GM21381 (cell line): ENCODE measurements around the gene PTPN21.

ENCODE experiments used
- ATAC-seq: cut with Tn5 transposase; IDR thresholded peaks from one replicate; pipeline ENCODE4 v1.9.1; 2021; ENCODE audit warnings: mild to moderate bottlenecking, moderate library complexity; ENCODE audit not compliant: unreplicated experiment

The PTPN21 gene

DNA sequence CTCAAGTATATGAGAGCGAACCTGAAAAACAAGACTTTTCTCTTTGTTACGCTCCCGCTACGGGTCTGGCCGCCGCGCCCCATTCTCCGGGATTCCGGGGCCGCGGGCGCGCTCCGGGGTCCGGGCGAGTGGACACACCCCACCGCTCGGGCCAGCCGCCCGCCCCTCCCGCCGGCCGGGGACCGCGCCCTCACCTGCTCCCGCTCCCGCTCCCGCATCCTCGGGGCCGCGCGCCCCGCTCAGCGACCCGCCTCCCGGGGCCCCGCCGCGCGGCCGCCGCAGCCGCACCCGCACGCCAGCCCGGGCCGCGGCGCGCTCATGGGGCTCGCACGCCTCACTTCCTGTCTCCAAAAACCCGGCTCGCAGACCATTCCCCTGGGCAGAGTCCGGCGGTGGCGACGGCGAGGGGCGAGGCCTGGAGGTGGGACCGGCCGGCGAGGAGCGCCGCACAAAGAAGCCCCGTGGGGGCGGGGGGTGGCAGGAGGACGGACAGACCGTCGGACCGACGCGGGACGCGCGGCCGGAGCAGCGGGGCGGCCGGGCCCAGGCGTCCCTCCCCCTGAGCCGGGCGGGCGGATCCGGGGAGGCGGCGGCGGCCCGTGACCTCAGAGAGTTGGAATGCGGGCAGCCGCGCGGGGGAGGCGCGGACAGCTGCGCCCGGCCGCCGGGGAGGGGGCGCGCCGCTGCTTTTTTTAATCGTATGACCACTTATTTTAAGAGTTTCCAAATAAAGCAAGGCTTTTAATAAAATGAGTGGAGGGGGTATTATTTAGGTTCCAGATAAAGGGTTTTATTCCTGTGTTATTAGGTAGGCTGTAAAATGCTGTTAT lies at the start of gene PTPN21:
PTPN21 (minus strand) TSS at position 551 of the 830 bp plus-strand sequence. CDS start 4,590 bp downstream, outside the sequence.
- peak; percentile 41 for ATAC-seq

DNA sequence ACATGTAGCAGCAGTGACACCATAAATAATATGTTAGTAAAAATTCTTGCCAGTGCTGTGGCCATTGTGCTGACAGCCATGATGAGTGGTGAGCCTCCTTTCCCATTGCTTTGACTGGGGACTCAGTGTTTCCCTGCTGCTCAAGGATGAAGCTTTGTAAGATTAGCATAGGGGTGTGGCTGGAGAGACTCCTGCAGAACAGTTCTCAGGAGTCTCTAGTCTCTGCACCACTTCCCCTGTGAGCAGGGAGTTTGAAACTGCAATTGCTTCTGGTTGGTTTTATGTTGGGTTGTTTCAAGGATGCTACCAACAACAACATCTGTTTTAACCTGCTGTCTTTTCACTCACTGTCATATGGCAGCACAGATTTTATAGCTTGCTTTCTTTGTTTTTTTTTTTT lies 49.4 kb upstream of the PTPN21 start:
- no peak for ATAC-seq

DNA sequence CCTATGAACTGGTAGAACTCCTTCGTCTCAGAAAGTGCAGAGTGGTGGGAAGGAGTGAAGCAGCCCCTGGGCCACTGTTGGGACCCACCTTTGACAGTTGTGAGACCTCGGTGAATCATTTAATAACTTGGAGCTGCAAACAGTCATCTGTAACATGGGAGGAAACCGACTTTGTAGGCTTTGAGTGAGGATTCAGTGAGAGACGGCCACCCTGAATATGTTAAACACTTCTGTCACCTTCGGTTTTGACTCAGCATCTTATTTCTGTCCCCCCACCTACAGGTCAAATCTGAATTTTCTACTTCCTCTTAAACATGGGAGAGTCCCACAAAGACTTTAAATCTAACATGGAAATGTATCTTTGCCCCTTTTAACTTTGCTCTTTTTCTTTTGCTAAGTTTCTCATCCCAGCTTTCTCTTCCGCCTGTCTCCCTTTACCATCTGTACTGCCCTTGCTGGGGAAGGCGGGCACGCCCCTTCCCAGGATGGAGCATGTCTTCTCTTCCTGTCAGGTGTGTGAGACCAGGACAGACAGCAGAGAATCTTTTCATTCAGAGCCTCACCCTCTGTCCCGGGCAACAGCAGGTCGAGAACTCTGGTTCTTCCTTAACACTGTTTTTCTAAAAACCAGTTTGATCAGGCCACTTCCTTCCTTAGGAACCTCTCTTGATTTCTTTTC lies 45.1 kb upstream of the PTPN21 start:
- ATAC-seq: peak; percentile 89

DNA sequence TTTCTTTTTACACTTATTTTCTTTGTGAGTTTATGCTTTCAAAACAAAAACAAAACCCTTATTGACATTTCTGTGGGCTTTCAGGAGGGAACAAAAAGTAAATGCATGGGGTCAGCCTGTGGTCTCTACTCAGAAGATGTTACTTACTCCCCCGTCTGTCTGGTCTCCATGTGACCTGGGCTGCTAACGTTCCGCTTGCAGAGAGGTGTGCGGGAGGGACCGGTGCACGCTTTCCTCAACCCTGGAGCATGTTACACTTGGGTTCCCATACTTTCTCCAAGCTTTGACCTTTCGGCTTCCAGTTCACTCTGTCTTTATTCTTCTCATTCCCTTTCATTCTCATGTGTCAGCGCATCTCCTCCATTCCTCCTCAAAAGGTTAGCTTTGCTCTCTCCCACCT lies 44.5 kb upstream of the PTPN21 start:
- ATAC-seq: peak; percentile 31

DNA sequence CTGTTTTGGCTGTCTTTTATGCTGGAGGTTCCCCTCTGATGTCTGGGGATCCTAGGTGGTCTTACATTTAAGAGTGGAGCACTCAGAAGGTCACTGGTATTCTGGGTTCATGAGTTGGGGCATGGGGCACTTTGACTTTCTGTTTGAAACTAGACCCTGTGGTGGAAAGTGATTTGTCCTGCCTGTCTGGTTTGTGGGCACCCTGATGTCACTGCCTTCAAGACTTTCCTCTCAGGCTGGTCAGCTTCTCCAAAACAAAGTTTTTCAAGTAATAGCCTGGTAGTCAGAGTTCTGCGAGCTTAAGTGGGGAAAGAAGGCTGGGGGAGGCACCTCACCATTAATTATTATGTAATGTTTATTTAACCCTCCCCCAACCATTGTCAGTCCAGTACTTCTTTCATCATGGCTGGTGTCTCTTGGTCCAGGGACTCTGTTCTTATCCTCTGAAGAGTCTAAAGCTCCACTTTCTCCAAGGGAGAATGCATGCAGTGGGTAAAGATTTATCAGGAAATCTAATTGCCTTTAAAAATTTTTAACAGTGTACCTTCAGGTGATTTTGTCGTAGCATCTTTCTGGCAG lies 43.4 kb upstream of the PTPN21 start:
- ATAC-seq: no peak

DNA sequence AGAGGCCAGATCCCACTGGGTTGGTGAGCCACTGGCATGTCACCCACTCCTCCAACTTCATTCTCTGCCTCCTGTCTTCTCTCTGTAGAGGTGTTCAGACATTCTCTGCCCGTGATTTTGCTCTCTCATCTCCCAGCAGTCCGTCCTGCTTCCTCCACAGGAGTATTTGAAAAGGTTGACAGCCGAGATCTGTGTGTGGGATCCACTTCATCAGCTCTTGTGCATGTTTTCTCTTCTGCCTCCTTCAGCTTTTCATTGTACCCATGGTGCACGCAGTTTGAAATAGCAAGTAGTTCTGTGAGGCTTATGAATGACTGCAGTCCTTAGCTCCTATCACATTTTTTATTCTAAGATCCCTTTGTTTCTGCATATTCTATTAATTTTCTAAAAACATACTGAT lies 42.8 kb upstream of the PTPN21 start:
- ATAC-seq: no peak

DNA sequence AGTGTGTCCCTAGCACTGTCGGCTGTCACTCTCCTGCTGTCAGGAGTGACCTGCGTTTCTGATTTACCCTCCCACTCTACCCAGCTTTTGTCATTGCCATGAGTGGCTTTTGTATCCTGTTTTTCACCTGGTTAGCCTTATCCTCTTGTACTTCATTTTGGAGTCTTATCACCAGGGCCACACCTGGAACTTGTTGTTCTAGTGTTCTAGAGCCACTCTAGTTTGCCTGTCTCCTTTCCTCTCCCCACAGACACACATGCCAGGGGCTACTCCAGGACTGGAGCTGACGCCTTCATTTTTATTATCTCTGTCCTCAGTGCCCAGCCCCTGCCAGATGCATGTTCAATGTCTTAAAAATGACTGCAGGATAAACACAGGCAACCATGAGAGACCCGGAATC lies 42.2 kb upstream of the PTPN21 start:
- ATAC-seq: no peak

DNA sequence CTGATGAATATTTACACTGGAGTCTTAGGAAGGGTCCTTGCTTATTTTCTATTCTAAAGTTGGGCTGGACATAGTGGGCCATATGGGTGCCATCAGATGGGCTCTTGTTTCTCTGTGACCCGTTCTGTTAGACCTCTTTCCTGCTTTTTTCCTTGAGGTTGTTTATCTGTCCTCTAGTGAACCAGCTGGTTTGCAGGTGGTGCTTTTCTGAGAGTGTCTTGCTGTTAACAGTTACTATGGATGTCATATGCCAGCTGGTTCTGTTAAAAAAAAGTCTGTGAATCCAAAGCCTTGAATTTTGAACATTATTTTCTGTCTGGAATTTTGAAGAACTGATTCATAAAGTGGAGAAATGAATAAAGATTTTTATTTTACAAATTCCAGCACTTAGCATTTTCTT lies 37.2 kb upstream of the PTPN21 start:
- no peak for ATAC-seq

DNA sequence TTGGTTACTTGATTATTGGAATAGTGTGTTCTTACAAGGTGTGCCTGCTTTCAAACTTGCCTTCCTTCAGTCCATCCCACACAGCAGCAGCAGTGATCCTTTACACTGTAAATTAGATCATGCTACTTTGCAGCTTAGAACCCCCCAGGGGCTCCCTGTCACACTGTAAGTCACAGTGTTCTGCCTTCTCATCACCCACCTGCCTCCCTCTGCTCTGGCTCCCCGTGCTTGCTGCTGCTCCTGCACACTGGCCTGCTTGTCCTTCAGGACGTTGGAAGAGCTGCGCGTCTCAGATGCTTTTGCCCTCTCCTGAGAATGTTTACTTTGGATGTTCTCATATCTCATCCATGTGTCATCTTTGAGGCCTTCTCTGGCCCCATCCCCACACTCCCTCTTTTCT lies 35.4 kb upstream of the PTPN21 start:
- ATAC-seq: no peak

DNA sequence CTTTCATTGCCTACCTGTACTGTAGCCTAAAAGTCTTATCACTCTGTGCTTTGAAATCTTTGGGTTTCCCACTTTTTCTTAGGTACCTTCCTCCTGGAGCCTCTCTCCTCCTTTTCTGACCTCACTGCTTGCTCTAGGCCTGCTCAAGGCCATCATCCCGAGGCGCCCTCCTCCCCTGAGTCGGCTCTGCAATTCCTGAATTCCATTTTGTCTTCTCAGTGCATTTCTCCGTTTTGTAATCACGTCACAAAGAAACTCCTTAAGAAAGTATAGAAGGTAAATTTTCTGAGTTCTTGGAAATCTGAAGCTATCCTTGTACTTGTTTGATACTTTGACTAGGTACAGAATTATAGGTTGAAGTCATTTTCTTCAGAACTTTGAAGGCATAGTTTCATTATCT lies 33.3 kb upstream of the PTPN21 start:
- ATAC-seq: no peak

DNA sequence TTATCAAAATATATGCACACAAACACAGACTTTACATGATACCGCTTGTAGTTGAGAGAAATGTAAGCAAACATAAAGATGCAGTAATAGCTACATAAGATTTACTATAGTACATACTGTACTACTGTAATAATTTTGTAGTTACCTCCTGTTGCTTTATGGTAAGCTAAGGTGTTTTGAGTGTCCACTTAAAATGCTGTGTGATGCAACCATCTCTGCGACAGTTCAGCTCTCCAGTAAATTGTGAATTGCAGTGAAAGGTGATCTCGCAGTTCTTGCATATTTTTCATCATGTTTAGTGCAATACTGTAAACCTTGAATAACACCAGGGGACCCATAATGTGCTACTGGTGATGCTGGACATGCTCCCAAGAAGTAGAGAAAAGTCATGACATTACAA lies 29.6 kb upstream of the PTPN21 start:
- no peak for ATAC-seq

DNA sequence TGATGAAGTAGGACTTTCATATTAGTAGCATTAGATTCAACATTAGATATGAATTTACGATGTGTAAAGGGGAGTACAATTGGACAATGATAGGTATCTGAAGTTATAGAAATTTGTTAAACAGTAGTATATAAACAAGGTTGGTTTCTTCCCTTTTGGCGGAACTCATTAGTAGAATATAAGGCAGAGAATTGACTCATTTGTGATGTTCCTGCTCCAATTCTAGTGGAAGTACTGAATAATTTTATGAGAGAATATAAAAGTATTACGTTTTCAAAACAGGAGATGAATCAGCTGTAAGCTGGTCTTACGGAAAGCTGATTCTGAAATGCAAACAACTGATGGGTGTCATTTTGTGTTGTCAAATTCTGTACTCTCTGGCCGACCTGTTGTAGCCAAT lies 21.4 kb upstream of the PTPN21 start:
- ATAC-seq: no peak

DNA sequence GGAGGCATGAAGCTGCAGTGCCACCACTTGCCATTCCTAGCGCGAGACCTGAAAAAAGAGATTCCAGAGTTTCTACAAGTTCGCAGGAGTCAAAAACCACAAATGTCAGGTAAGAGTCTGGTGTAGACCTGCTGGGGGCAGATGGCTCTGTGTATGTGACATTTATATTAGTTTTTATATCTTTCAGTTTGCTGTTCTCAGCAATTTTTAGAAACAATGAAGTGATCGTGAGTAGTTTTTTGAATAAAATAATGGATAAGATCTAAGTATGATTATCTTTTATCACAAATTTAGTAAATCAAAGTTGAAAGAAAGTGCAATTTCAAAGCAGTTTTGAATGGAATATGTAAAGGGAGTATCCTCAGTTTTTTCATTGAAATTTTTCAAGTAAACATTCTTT lies 17.3 kb upstream of the PTPN21 start:
- no peak for ATAC-seq

DNA sequence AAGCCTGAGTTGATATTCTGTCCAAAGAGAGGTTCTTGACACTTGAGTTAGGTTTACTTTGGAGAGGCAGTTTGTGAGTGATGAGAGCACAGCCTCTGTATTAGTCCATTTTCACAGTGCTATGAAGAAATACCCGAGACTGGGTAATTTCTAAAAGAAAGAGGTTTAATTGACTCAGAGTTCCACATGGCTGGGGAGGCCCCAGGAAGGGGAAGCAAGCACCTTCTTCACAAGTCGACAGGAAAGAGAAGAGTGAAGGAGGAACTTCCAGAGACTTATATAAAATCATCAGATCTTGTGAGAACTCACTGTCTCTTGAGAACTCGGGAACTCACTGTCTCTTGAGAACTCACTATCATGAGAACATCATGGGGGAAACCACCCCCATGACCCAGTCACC lies 13.4 kb upstream of the PTPN21 start:
- ATAC-seq: no peak

DNA sequence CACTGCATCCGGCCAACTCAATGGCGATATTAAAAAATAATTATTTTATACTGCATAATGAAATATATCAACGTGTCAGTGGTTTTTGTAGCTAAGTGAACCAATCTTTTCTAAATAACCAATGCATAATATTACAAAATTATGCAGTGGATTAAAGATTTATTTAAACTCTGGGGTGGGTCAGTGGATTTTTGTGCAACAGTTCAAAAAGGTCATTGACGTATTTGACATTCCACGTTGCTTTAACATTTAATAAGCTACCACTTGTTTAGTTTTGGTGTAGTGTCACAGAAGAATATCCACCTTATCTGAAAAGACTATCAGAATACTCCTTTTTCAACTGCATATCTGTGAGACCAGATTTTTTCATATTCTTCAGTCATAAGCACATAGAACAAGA lies 10.6 kb upstream of the PTPN21 start:
- no peak for ATAC-seq

DNA sequence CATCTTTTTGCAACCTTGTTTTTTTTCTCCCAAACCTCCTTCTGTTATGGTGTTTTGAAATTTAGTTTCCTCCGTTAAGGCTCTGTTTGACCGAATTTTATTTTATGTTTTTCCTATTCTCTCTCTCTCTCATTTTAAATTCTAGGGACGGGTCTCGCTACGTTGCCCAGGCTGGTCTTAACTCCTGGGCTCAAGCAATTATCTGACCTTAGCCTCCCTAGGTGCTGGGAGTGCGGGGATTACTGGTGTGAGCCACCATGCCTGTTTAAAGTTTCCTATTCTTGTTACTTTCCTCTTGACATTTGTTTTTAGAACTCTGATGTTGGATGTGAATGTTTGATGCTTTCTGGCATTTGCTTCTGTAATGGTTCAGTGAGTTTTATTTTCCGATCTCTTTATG lies 9.0 kb upstream of the PTPN21 start:
- ATAC-seq: no peak

DNA sequence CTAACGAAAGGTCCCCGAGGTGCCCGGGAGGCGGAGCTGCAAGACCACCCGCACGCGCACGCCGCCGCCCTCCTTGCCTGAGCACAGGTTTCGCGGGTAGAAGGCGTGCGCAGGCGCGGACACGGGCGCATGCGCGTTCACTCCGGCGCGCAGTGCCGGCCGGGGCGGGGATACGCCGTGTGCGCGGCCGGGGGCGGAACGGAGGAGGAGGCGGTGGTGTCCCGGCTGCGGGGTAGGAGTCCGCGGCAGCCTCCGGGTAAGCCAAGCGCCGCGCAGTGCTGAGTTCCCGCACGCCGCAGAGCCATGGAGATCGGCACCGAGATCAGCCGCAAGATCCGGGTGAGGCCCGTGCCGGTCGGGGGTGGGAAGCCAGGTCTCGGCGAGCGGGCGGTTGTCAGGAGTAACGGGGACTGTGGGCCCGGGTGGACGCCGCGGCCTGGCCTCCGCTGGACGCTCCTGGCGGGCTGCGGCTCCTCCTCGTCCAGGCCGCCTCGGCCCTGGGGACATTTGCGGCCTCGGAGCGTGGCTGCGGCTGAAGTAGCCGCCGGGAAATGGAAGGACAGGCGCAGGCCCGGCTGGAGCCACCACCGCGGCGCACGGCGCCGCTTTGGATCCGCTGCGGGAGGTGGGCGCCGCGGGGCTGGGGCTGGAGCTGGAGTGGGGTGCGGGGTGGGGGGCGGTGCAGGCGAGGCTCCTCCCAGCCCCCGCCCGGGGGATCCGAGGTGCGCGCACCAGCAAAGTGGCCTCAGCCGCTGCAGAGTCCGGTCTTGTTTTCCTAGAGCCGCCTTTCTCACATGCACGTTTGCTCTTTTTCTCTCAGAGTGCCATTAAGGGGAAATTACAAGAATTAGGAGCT lies 8.3 kb upstream of the PTPN21 start, which contains the start of gene ZC3H14:
ZC3H14 (plus strand) TSS at position 207 of the 856 bp plus-strand sequence; CDS start at position 304, 97 bp downstream.
- ATAC-seq: peak; percentile 91

DNA sequence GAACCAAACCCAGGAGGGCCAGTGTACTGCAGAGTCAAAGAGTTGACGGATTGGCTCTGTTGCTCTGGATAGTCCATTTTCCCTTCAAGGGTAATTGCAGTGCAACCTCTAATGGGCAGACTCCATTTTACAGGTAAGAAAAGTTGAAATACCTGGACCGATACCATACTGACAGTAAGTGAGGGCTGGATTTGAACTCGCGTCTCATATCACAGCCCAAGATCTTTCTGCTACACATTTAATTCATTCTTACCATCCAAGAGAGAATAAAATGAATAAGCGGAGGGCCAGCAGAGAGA lies 7.7 kb upstream of the PTPN21 start:
- ATAC-seq: no peak

DNA sequence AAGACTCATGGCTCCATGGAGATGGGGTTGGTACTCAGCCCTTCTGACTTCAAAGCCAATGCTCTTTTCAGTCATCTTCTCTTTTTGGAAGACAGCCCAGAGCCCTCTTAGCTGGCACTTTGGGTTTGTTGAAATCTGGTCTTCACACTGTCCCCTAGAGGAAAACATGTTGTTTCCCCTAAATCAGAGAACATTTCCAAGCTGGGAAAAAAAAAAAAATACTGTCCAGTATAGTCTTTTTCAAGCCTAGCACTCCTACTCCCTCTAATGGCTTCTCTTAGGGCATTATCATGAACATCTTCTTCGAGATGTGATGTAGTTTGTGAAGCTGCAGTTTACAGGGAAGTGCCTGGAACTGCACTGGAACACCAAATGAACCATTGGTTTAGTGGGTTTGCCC lies 5.0 kb upstream of the PTPN21 start:
- ATAC-seq: no peak

DNA sequence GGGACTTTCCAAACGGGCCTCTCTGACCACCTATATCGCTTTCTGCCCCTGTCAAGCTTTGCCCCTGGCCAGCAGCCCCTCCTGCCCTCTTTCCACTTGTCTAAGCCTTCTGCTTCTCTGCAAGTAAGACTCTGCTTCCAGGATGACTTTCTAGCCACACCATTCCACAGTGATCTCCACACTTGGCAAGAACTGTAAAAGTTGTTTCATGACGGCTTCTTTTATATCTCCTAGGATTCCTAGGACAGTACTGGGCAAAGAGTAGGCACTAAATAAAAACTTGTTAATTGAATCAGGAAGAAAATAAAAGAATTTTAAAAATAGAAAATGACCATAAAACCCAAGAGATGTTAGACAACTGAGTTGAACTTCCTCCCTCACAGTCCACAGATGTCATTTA lies 1.8 kb upstream of the PTPN21 start:
- ATAC-seq: no peak

DNA sequence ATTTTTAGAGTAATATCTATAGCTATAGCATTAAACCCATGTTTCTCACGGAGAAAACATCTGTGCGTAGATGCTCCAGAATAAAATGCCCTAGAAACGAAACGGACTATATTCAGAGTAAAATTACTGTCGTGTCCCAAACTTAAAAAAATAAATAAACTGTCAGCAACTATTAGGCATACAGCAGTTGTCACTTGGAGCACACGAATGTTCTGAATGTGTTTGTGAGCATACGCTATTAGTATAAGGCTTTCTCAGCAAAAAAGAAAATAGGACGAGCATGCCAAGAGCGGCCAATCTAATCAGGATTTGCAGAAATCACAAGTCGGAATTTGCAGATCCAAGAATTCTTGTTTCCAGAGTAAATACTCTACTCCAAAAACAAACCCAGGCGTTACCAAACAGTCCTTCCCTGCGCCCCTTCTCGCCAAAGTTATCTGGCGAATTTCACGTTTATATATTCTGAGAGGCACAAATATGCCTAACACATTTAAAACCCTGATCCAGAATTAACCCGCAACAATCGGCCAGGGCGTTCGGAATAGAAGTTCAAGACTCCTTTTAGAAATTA lies 836 bp downstream of the PTPN21 start:
- no peak for ATAC-seq
